ENCODE data around the gene SECISBP2L.

DNA sequence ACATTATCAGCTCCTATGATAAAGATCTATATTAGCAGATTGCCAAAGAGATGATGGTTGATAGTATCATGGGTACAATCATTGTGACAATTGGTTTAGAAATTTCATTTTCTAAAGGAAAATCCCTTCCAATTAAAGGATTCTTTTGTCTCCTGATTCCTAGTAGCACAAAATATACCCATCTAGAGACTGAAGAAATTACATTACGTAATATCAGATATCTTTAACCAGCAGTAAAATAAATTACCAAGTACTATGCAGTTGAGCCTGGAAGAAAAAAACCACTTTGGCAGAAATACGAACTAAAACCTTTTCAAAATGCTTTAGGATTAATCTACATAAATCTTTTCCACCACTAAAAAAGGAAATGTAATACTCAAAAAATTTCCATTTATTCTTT is 46.9 kb downstream of the SECISBP2L start:
- TF ChIP-seq SIN3A (IDR thresholded peaks at IDR 0.05; ENCODE audit: borderline replicate concordance, insufficient read depth, low read length) (no peak), POLR2AphosphoS5 (IDR thresholded peaks at IDR 0.05; ENCODE audit: low read depth, low read length) (no peak), TAF1 (IDR thresholded peaks at IDR 0.05; ENCODE audit: borderline replicate concordance, insufficient read depth, low read length) (no peak)
- TF ChIP-seq, protein P1, sequence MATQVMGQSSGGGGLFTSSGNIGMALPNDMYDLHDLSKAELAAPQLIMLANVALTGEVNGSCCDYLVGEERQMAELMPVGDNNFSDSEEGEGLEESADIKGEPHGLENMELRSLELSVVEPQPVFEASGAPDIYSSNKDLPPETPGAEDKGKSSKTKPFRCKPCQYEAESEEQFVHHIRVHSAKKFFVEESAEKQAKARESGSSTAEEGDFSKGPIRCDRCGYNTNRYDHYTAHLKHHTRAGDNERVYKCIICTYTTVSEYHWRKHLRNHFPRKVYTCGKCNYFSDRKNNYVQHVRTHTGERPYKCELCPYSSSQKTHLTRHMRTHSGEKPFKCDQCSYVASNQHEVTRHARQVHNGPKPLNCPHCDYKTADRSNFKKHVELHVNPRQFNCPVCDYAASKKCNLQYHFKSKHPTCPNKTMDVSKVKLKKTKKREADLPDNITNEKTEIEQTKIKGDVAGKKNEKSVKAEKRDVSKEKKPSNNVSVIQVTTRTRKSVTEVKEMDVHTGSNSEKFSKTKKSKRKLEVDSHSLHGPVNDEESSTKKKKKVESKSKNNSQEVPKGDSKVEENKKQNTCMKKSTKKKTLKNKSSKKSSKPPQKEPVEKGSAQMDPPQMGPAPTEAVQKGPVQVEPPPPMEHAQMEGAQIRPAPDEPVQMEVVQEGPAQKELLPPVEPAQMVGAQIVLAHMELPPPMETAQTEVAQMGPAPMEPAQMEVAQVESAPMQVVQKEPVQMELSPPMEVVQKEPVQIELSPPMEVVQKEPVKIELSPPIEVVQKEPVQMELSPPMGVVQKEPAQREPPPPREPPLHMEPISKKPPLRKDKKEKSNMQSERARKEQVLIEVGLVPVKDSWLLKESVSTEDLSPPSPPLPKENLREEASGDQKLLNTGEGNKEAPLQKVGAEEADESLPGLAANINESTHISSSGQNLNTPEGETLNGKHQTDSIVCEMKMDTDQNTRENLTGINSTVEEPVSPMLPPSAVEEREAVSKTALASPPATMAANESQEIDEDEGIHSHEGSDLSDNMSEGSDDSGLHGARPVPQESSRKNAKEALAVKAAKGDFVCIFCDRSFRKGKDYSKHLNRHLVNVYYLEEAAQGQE (IDR thresholded peaks at IDR 0.05; ENCODE audit: insufficient read depth in 1 of 2, low read depth in 2 of 2, low read length in 2 of 2): no peak
